ENCODE data around the gene PIK3R2. TPM values are rescaled to one million over a fixed set of nuclear protein-coding genes. Genes with fewer than 3 reads are reported as not detected.
"Not testable (repeated sequence)": the region's sequence is repeated elsewhere in the genome, so short reads cannot be mapped to it uniquely, and the experiment has no call there.

Gene PIK3R2
- total RNA-seq, 4 donors from 2014 or later = 12.2 to 38.1 (median 15.7) TPM

- H3K4me1 ChIP-seq = peaks cover 0 to 35% (median 16%) of the 10 kb centered on the region in 4 donors
- peak overlapping the region in 2 of 4 donors; percentile 94 to 99 for H3K27ac ChIP-seq
- no peaks in the 10 kb centered on the region for H3K9me3 ChIP-seq
- peaks cover 0 to 3% (median 0%) of the 10 kb centered on the region in 3 donors for H3K36me3 ChIP-seq
- H3K27me3 ChIP-seq = peaks cover 0 to 10% of the 10 kb centered on the region in 2 donors
- whole genome bisulfite sequencing, 2 donors = 84 to 90% methylated on average over 12 of the region's 12 CpGs
- no peak for DNase-seq (ENCODE audit: low spot score in 2 of 2)
- no peak overlapping the region for H3K4me3 ChIP-seq
- TF ChIP-seq CTCF (IDR thresholded peaks at IDR 0.05) (no peak), POLR2A (IDR thresholded peaks at IDR 0.05) (no peak), EP300 (IDR thresholded peaks at IDR 0.05) (no peak)
Observed at GRCh38 chr19:18206018-18206417, 53.1 kb downstream of the PIK3R2 start.

DNA sequence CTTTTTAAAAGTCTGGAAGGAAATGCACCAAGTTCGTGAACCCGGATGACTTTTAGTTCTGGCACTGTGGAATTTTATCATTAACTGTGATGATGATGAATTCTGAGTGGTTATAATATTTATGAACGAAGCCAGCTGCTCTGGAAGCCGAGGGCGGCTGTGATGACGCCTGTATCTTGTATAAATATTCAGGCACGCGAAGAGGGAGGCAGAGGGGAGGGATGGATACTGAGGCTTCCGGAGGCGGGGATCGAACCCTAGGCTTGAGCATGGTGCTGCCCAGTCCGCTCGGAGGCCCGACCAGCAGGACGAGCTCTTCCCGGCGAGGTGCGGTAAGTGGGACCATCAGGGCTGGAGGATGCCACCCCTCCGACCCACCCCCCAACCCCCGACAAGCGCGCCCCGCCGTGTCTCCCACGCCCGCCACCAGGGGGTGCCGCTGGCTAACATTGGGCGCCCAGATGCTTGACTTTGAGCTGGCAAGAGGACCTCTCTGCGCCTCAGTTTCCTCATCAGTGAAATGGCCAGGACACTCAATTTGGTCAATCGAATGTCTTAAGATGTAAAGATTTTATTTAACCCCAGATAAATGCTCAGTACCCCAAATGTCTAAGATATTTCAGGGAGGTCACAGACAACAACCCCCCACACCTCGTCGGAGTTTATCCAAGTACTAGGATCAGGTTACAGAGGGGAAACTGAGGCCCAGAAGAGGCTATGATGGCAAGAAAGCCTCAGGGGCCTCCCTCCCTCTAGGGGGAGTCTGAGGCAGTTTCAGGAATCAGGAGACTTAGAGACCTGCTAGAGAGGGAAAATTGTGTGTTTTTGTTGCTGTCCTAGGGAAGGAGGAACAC lies 55.4 kb downstream of the PIK3R2 start:
- H3K27ac ChIP-seq = peak overlapping the region in 1 of 4 donors; percentile 46
- DNase-seq (ENCODE audit: low spot score in 2 of 2) = no peak
- no peaks in the 10 kb centered on the region for H3K9me3 ChIP-seq
- no peaks in the 10 kb centered on the region for H3K36me3 ChIP-seq
- peaks cover 0 to 10% of the 10 kb centered on the region in 2 donors for H3K27me3 ChIP-seq
- TF ChIP-seq CTCF (IDR thresholded peaks at IDR 0.05) = peak; percentile 36 to 67 (median 59)
- no peak for TF ChIP-seq POLR2A (IDR thresholded peaks at IDR 0.05)
- TF ChIP-seq EP300 (IDR thresholded peaks at IDR 0.05) = peak in 1 of 2 donors; percentile 8
- no peak overlapping the region for H3K4me3 ChIP-seq
- WGBS, 2 donors = 15 to 26% methylated on average over 15 to 26 of the region's 32 CpGs
- peaks cover 0 to 25% (median 9%) of the 10 kb centered on the region in 4 donors for H3K4me1 ChIP-seq

DNA sequence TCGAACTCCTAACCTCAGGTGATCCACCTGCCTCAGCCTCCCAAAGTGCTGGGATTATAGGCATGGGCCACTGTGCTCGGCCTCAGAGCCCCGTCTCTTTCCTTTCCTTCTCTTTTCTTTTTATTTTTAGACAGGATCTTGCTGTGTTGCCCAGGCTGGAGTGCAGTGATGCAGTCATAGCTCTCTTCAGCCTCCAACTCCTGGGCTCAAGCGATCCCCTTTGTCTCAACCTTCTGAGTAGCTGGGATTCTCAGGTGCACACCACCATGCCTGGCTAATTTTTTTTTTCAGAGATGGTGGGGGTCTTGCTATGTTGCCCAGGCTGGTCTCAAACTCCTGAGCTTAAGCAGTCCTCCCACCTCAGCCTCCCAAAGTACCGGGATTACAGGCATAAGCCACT lies 56.9 kb downstream of the PIK3R2 start:
- not testable (repeated sequence) for H3K27ac ChIP-seq; H3K9me3 ChIP-seq; DNase-seq (ENCODE audit: low spot score in 2 of 2); H3K4me3 ChIP-seq; H3K36me3 ChIP-seq
- Histone ChIP-seq H3K4me1 (peaks cover 0 to 15% (median 6%) of the 10 kb centered on the region in 4 donors), H3K27me3 (peaks cover 0 to 10% of the 10 kb centered on the region in 2 donors)
- 89% methylated on average over 5 of the region's 5 CpGs for WGBS, 2 donors

- H3K36me3 ChIP-seq = no peaks in the 10 kb centered on the region
- H3K4me3 ChIP-seq = no peak overlapping the region
- H3K4me1 ChIP-seq = peaks cover 0 to 7% (median 0%) of the 10 kb centered on the region in 4 donors
- no peak overlapping the region for H3K27ac ChIP-seq
- DNase-seq (ENCODE audit: low spot score in 2 of 2) = no peak
- WGBS, 2 donors = 79 to 87% methylated on average over 13 to 14 of the region's 14 CpGs
- no peaks in the 10 kb centered on the region for H3K9me3 ChIP-seq
- H3K27me3 ChIP-seq = peaks cover 0 to 10% of the 10 kb centered on the region in 2 donors
- TF ChIP-seq POLR2A (IDR thresholded peaks at IDR 0.05) (no peak), EP300 (IDR thresholded peaks at IDR 0.05) (no peak)
Observed at GRCh38 chr19:18211683-18212082, 58.7 kb downstream of the PIK3R2 start.

DNA sequence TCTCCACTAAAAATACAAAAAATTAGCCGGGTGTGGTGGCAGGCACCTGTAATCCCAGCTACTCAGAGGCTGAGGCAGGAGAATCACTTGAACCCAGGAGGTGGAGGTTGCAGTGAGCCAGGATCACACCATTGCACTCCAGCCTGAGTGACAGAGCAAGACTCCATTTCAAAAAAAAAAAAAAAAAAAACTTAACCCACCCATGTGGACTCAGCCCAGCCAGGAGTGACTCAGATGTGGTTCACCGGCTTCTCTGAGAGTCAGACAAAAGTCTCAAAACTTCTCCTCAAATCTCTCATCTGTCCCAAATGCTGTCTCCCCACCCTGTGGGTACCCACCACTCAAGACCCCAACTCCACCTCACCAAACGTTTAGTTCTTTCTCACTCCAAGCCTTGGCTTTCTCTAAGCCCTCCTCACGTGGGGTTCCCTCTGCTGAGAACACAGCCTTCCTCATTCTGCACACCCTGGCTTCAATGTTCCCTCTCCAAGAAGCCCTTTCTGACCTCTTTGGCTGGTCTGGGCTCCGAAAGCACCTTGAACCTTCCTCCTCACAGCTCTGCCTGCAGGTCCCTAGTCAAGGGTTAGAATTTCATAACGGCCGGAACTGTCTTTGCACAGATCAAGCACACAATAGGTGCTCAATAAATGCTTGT lies 61.9 kb downstream of the PIK3R2 start:
- no peak for DNase-seq (ENCODE audit: low spot score in 2 of 2)
- H3K27ac ChIP-seq = no peak overlapping the region
- H3K4me3 ChIP-seq = no peak overlapping the region
- H3K36me3 ChIP-seq = no peaks in the 10 kb centered on the region
- H3K9me3 ChIP-seq = no peaks in the 10 kb centered on the region
- WGBS, 2 donors = 65 to 69% methylated on average over 7 of the region's 7 CpGs
- H3K4me1 ChIP-seq = no peaks in the 10 kb centered on the region
- H3K27me3 ChIP-seq = peaks cover 0 to 8% of the 10 kb centered on the region in 2 donors
- no peak for TF ChIP-seq EP300 (IDR thresholded peaks at IDR 0.05)
- no peak for TF ChIP-seq POLR2A (IDR thresholded peaks at IDR 0.05)
- TF ChIP-seq CTCF (IDR thresholded peaks at IDR 0.05) = no peak

GRCh38 chr19:18216789-18217188 lies 63.8 kb downstream of the PIK3R2 start:
- Histone ChIP-seq H3K9me3 (no peaks in the 10 kb centered on the region), H3K36me3 (no peaks in the 10 kb centered on the region), H3K4me3 (no peak overlapping the region), H3K27ac (no peak overlapping the region), H3K4me1 (peaks cover 0 to 6% (median 0%) of the 10 kb centered on the region in 4 donors), H3K27me3 (peaks cover 0 to 26% of the 10 kb centered on the region in 2 donors)
- no peak for TF ChIP-seq CTCF (IDR thresholded peaks at IDR 0.05)
- TF ChIP-seq EP300 (IDR thresholded peaks at IDR 0.05) = no peak
- no peak for TF ChIP-seq POLR2A (IDR thresholded peaks at IDR 0.05)
- DNase-seq (ENCODE audit: low spot score in 2 of 2) = no peak
- 94 to 96% methylated on average over 6 to 8 of the region's 8 CpGs for WGBS, 2 donors
